ENCODE measurements around the gene CCN2. TPM values are rescaled to one million over a fixed set of nuclear protein-coding genes. Genes with fewer than 3 reads are reported as not detected.

The CCN2 gene
- total RNA-seq, 2 experiments from 2014 or later, result 0.11 TPM; not detected in 1

GRCh38 chr6:131955876-131956275 lies 4.7 kb upstream of the CCN2 start:
- no peaks in the 10 kb centered on the region for H3K36me3 ChIP-seq (ENCODE audit: insufficient read depth, low read length)
- no peaks in the 10 kb centered on the region for H3K4me1 Mint-ChIP-seq (ENCODE audit: low read depth)
- no peak for TF ChIP-seq CTCF (IDR thresholded peaks at IDR 0.05)
- POLR2A ChIA-PET, result no interaction called here
- H3K27me3 Mint-ChIP-seq, result peaks cover 39% of the 10 kb centered on the region
- H3K4me3 Mint-ChIP-seq, result no peak overlapping the region
- ATAC-seq (ENCODE audit: poor library complexity) (no peak), DNase-seq (no peak)
- H3K27ac Mint-ChIP-seq, result no peak overlapping the region
- intact Hi-C loops (cut with DNase I, micrococcal nuclease), result no loop called here
- peaks cover 4% of the 10 kb centered on the region for H3K4me1 ChIP-seq (ENCODE audit: insufficient read depth, low read length)
- no peaks in the 10 kb centered on the region for H3K9me3 ChIP-seq (ENCODE audit: control insufficient read depth in 1 of 2, insufficient read depth in 1 of 2, low read length in 2 of 2)
- H3K27me3 ChIP-seq (ENCODE audit: control insufficient read depth in 1 of 2, insufficient read depth in 2 of 2, low read length in 2 of 2), result peaks cover 0 to 41% of the 10 kb centered on the region in 2 experiments
- CTCF ChIA-PET, result no interaction called here
- H3K36me3 Mint-ChIP-seq (ENCODE audit: low read depth), result no peaks in the 10 kb centered on the region
- no peak overlapping the region for H3K27ac ChIP-seq (ENCODE audit: low read depth in 1 of 2, low read length in 2 of 2)
- no peaks in the 10 kb centered on the region for H3K9me3 Mint-ChIP-seq
- H3K4me3 ChIP-seq (ENCODE audit: low read length), result no peak overlapping the region

- H3K27me3 ChIP-seq (ENCODE audit: control insufficient read depth in 1 of 2, insufficient read depth in 2 of 2, low read length in 2 of 2), result peaks cover 3 to 45% of the 10 kb centered on the region in 2 experiments
- DNase-seq (no peak), ATAC-seq (ENCODE audit: poor library complexity) (no peak)
- peaks cover 3% of the 10 kb centered on the region for H3K4me1 Mint-ChIP-seq (ENCODE audit: low read depth)
- H3K36me3 Mint-ChIP-seq (ENCODE audit: low read depth), result no peaks in the 10 kb centered on the region
- peaks cover 7% of the 10 kb centered on the region for H3K4me1 ChIP-seq (ENCODE audit: insufficient read depth, low read length)
- ChIA-PET POLR2A (no interaction called here), CTCF (no interaction called here)
- intact Hi-C loops (cut with DNase I, micrococcal nuclease), result no loop called here
- H3K4me3 ChIP-seq (ENCODE audit: low read length), result no peak overlapping the region
- no peaks in the 10 kb centered on the region for H3K9me3 Mint-ChIP-seq
- no peak overlapping the region for H3K27ac ChIP-seq (ENCODE audit: low read depth in 1 of 2, low read length in 2 of 2)
- peaks cover 0 to 1% of the 10 kb centered on the region in 2 experiments for H3K9me3 ChIP-seq (ENCODE audit: control insufficient read depth in 1 of 2, insufficient read depth in 1 of 2, low read length in 2 of 2)
- TF ChIP-seq CTCF (IDR thresholded peaks at IDR 0.05), result no peak
- no peak overlapping the region for H3K4me3 Mint-ChIP-seq
- H3K27me3 Mint-ChIP-seq, result peaks cover 42% of the 10 kb centered on the region
- H3K36me3 ChIP-seq (ENCODE audit: insufficient read depth, low read length), result no peaks in the 10 kb centered on the region
- no peak overlapping the region for H3K27ac Mint-ChIP-seq
Observed at GRCh38 chr6:131955192-131955591, 4.0 kb upstream of the CCN2 start.

- intact Hi-C loops (cut with DNase I, micrococcal nuclease), result no loop called here
- Mint-ChIP-seq H3K36me3 (ENCODE audit: low read depth) (no peaks in the 10 kb centered on the region), H3K9me3 (no peaks in the 10 kb centered on the region), H3K4me1 (ENCODE audit: low read depth) (peaks cover 7% of the 10 kb centered on the region), H3K27ac (no peak overlapping the region), H3K27me3 (peaks cover 47% of the 10 kb centered on the region), H3K4me3 (no peak overlapping the region)
- no peak overlapping the region for H3K27ac ChIP-seq (ENCODE audit: low read depth in 1 of 2, low read length in 2 of 2)
- TF ChIP-seq CTCF (IDR thresholded peaks at IDR 0.05), result no peak
- DNase-seq (no peak), ATAC-seq (ENCODE audit: poor library complexity) (no peak)
- H3K4me3 ChIP-seq (ENCODE audit: low read length), result no peak overlapping the region
- ChIA-PET CTCF (no interaction called here), POLR2A (no interaction called here)
- H3K9me3 ChIP-seq (ENCODE audit: control insufficient read depth in 1 of 2, insufficient read depth in 1 of 2, low read length in 2 of 2), result peaks cover 0 to 6% of the 10 kb centered on the region in 2 experiments
- no peaks in the 10 kb centered on the region for H3K36me3 ChIP-seq (ENCODE audit: insufficient read depth, low read length)
- peaks cover 11% of the 10 kb centered on the region for H3K4me1 ChIP-seq (ENCODE audit: insufficient read depth, low read length)
- peaks cover 7 to 50% of the 10 kb centered on the region in 2 experiments for H3K27me3 ChIP-seq (ENCODE audit: control insufficient read depth in 1 of 2, insufficient read depth in 2 of 2, low read length in 2 of 2)
Observed at GRCh38 chr6:131954775-131955107, 3.6 kb upstream of the CCN2 start.
